DMS53 treated with DMSO at 0.1 percent for 48 hours (cell line): ENCODE results near the gene KAT14.
A peak's percentile ranks its signal among the peaks of the same experiment; 100 is the strongest.
"Not testable (repeated sequence)": the region's sequence is repeated elsewhere in the genome, so short reads cannot be mapped to it uniquely, and the experiment has no call there.

Source experiments
- DNase-seq: peaks from one replicate; lab custom pipeline; 2025; ENCODE audit not compliant: unreplicated experiment; lab: John Stamatoyannopoulos, UW

The KAT14 gene

GRCh38 chr20:18156045-18156444, 18.4 kb downstream of the KAT14 start:
- no peak for DNase-seq

GRCh38 chr20:18164356-18164755, 26.7 kb downstream of the KAT14 start:
- no peak for DNase-seq

- DNase-seq = no peak
Measured at GRCh38 chr20:18165553-18165952, 27.9 kb downstream of the KAT14 start.

GRCh38 chr20:18166241-18166881, 28.7 kb downstream of the KAT14 start:
- DNase-seq = no peak

GRCh38 chr20:18166950-18167349, 29.3 kb downstream of the KAT14 start:
- DNase-seq = no peak

GRCh38 chr20:18172379-18172778, 34.7 kb downstream of the KAT14 start:
- DNase-seq = no peak

- DNase-seq = no peak
Measured at GRCh38 chr20:18174906-18175683, 37.4 kb downstream of the KAT14 start.

GRCh38 chr20:18176318-18176785, 38.7 kb downstream of the KAT14 start:
- no peak for DNase-seq

GRCh38 chr20:18180366-18180765, 42.7 kb downstream of the KAT14 start:
- not testable (repeated sequence) for DNase-seq

- peak; percentile 8 for DNase-seq
Measured at GRCh38 chr20:18180815-18181214, 43.2 kb downstream of the KAT14 start.

- no peak for DNase-seq
Measured at GRCh38 chr20:18187020-18187419, 49.4 kb downstream of the KAT14 start.

GRCh38 chr20:18188434-18188833, 50.8 kb downstream of the KAT14 start:
- DNase-seq = no peak

- DNase-seq = no peak
Measured at GRCh38 chr20:18190338-18191233, 52.9 kb downstream of the KAT14 start.

GRCh38 chr20:18191306-18191705, 53.6 kb downstream of the KAT14 start:
- no peak for DNase-seq

GRCh38 chr20:18194461-18194860, 56.8 kb downstream of the KAT14 start:
- not testable (repeated sequence) for DNase-seq

GRCh38 chr20:18195931-18196330, 58.3 kb downstream of the KAT14 start:
- DNase-seq = no peak

- no peak for DNase-seq
Measured at GRCh38 chr20:18197382-18198070, 59.9 kb downstream of the KAT14 start.

GRCh38 chr20:18202966-18203365, 65.3 kb downstream of the KAT14 start:
- DNase-seq = no peak

- DNase-seq = not testable (repeated sequence)
Measured at GRCh38 chr20:18203700-18204099, 66.0 kb downstream of the KAT14 start.

GRCh38 chr20:18213002-18213401, 75.3 kb downstream of the KAT14 start:
- no peak for DNase-seq

GRCh38 chr20:18215566-18215965, 77.9 kb downstream of the KAT14 start:
- DNase-seq = no peak
